Suprapubic skin (tissue), 4 donors: ENCODE data around the gene TANGO6. TPM values are rescaled to one million over a fixed set of nuclear protein-coding genes. Genes with fewer than 3 reads are reported as not detected.

ENCODE experiments used
- DNase-seq, 2 donors: peaks; one replicate each; pipeline ENCODE4 v3.0.0-alpha.2; 2019; ENCODE audit warnings: low spot score in 2 of 2
- H3K27ac ChIP-seq: fragments of 200-600 bp; sonication (generic); one replicate; pipeline ENCODE4 v1.5.1; 2019
- H3K27me3 ChIP-seq: fragments of 200-600 bp; sonication (generic); one replicate; pipeline ENCODE4 v1.5.1; 2019
- H3K36me3 ChIP-seq: fragments of 200-600 bp; sonication (generic); one replicate; pipeline ENCODE4 v1.5.1; 2019
- H3K4me1 ChIP-seq: fragments of 200-600 bp; sonication (generic); one replicate; pipeline ENCODE4 v1.5.1; 2019
- H3K4me3 ChIP-seq: fragments of 200-600 bp; sonication (generic); one replicate; pipeline ENCODE4 v1.5.1; 2019; ENCODE audit warnings: mild to moderate bottlenecking
- H3K9me3 ChIP-seq: fragments of 200-600 bp; sonication (generic); one replicate; pipeline ENCODE4 v1.5.1; 2019
- EP300 ChIP-seq: sonication (generic); formaldehyde crosslinking; IDR thresholded peaks from one replicate; pipeline ENCODE4 v1.6.1; 2017; ENCODE audit warnings: antibody characterized with exemption
- POLR2A ChIP-seq, 2 donors: fragments of 450-650 bp; IDR thresholded peaks; one replicate each; pipeline ENCODE4 v1.6.1; 2017; ENCODE audit warnings: antibody characterized with exemption in 2 of 2, mild to moderate bottlenecking in 2 of 2, moderate library complexity in 2 of 2
- POLR2AphosphoS5 ChIP-seq, 3 donors: sonication (generic); formaldehyde crosslinking; IDR thresholded peaks; one replicate each; pipeline ENCODE4 v1.6.1; 2017; ENCODE audit warnings: antibody characterized with exemption in 3 of 3
- WGBS: methylation state at CpG from one replicate; pipeline ENCODE4 v1.1.5; 2018; 5-methylcytosine and 5-hydroxymethylcytosine counted together
- total RNA-seq, 4 donors: library from RNA; depleted of rRNA; stranded (reverse); fragments of >200 nt; gene quantifications; one replicate each; pipeline ENCODE4 v1.1.0, GENCODE V29; 2016
- TF ChIP-seq, protein P1 (sequence below), 2 donors: fragments of 200-600 bp in 1 of 2; fragments of 450-650 bp in 1 of 2; sonication (generic) in 1 of 2; IDR thresholded peaks; one replicate each; pipeline ENCODE4 v1.5.1; 2016 to 2019; ENCODE audit warnings: antibody characterized with exemption in 2 of 2, mild to moderate bottlenecking in 1 of 2, moderate library complexity in 1 of 2

TANGO6 gene
- total RNA-seq, 4 donors from 2014 or later, result 10.6 to 14.0 (median 12.0) TPM

DNA sequence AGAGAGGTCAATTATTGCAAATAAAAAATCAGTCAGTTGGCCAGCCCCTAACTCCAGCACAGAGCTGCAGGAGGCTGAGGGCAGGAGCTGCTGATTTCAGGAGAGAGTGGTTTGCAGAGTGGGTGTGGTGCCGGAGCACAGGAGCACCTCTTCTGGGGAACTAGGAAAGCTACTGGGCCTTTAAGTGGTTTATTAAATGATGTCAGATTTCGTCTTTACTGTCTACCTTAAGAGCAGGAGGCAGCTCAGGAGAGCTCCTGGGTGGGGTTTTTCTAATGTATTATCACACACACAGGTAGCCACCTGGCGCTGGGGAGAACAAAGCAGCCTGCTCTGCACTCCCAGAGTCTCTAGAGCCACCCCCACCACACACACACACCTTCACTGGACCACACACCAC, 250.6 kb downstream of the TANGO6 start:
- H3K36me3 ChIP-seq, result no peaks in the 10 kb centered on the region
- H3K27me3 ChIP-seq, result no peaks in the 10 kb centered on the region
- no peak for DNase-seq
- H3K27ac ChIP-seq, result no peak overlapping the region
- H3K4me3 ChIP-seq, result no peak overlapping the region
- H3K9me3 ChIP-seq, result no peaks in the 10 kb centered on the region
- H3K4me1 ChIP-seq, result peaks cover 27% of the 10 kb centered on the region
- TF ChIP-seq, protein P1, sequence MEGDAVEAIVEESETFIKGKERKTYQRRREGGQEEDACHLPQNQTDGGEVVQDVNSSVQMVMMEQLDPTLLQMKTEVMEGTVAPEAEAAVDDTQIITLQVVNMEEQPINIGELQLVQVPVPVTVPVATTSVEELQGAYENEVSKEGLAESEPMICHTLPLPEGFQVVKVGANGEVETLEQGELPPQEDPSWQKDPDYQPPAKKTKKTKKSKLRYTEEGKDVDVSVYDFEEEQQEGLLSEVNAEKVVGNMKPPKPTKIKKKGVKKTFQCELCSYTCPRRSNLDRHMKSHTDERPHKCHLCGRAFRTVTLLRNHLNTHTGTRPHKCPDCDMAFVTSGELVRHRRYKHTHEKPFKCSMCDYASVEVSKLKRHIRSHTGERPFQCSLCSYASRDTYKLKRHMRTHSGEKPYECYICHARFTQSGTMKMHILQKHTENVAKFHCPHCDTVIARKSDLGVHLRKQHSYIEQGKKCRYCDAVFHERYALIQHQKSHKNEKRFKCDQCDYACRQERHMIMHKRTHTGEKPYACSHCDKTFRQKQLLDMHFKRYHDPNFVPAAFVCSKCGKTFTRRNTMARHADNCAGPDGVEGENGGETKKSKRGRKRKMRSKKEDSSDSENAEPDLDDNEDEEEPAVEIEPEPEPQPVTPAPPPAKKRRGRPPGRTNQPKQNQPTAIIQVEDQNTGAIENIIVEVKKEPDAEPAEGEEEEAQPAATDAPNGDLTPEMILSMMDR (IDR thresholded peaks at IDR 0.05), result no peak
- no peak for TF ChIP-seq POLR2AphosphoS5 (IDR thresholded peaks at IDR 0.05)
- TF ChIP-seq EP300, result no peak
- TF ChIP-seq POLR2A (IDR thresholded peaks at IDR 0.05), result no peak
- 58% methylated on average over 3 of the region's 3 CpGs for WGBS

DNA sequence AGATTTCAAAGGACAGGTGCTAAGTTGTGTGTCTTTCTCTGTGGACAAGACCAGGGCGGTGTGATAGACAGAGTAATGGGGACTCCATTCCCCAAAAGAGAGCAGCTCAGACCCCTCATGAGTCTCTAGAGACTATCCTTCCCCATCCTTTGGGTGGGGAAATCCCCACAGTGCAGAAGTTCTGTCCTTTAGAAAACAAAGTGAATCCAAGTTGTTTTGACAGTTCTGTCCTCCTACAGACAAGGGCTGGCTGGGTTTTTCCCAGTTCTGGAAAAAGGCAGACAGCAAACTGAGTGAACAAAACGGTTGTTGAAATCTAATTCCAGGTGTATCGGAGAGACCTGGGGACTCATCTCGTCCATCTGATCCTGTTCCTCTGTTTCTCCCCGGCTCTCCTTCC, 251.2 kb downstream of the TANGO6 start:
- Histone ChIP-seq H3K4me1 (peaks cover 22% of the 10 kb centered on the region), H3K4me3 (no peak overlapping the region), H3K27ac (no peak overlapping the region), H3K36me3 (no peaks in the 10 kb centered on the region), H3K9me3 (no peaks in the 10 kb centered on the region), H3K27me3 (no peaks in the 10 kb centered on the region)
- TF ChIP-seq, protein P1 (IDR thresholded peaks at IDR 0.05), result no peak
- TF ChIP-seq POLR2A (IDR thresholded peaks at IDR 0.05) (no peak), POLR2AphosphoS5 (IDR thresholded peaks at IDR 0.05) (no peak), EP300 (no peak)
- 65% methylated on average over 5 of the region's 5 CpGs for WGBS
- no peak for DNase-seq

GRCh38 chr16:69095193-69095592, 251.9 kb downstream of the TANGO6 start:
- no peaks in the 10 kb centered on the region for H3K9me3 ChIP-seq
- DNase-seq, result no peak
- no peaks in the 10 kb centered on the region for H3K36me3 ChIP-seq
- no peaks in the 10 kb centered on the region for H3K27me3 ChIP-seq
- TF ChIP-seq, protein P1 (IDR thresholded peaks at IDR 0.05), result no peak
- TF ChIP-seq EP300, result no peak
- TF ChIP-seq POLR2AphosphoS5 (IDR thresholded peaks at IDR 0.05), result no peak
- no peak for TF ChIP-seq POLR2A (IDR thresholded peaks at IDR 0.05)
- H3K4me3 ChIP-seq, result no peak overlapping the region
- peaks cover 15% of the 10 kb centered on the region for H3K4me1 ChIP-seq
- 77% methylated on average over 6 of the region's 6 CpGs for WGBS
- H3K27ac ChIP-seq, result no peak overlapping the region

DNA sequence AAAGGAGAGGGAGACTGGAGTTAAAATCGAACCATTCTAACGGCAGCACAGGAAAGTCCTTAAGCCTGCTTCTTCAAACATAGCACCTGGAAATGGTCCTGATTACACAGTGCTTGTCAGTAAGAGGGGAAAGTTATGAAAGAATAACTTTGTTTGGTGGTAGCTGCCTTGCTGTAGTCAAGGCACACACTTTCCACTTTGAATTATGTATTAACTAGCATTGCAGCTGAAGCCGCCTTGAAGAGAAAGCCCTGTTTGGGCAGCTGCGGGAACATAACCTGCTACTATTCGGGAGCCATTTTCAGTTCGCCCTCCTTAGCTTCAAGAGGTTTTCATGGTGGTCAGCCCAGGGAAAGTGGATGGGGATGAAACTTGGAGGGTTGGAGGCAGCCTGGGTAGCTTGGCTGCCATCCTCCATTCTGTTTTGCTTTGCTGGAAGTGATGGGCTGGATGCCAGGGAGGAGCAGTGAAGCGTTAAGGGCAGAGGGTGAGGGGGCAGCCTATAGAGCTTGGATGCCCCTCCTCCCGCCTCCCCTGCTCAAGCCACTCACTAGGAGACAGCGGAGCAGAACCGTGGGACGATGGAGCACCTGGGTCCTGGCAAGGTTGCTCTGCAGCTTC, 256.9 kb downstream of the TANGO6 start:
- Histone ChIP-seq H3K9me3 (no peaks in the 10 kb centered on the region), H3K27me3 (no peaks in the 10 kb centered on the region), H3K36me3 (no peaks in the 10 kb centered on the region), H3K27ac (no peak overlapping the region), H3K4me1 (peaks cover 10% of the 10 kb centered on the region), H3K4me3 (no peak overlapping the region)
- WGBS, result 67% methylated on average over 11 of the region's 11 CpGs
- TF ChIP-seq POLR2A (IDR thresholded peaks at IDR 0.05) (no peak), EP300 (no peak)
- no peak for DNase-seq

GRCh38 chr16:69105501-69106361, 262.4 kb downstream of the TANGO6 start, which contains the start of gene HAS3:
Gene HAS3 (plus strand): TSS chr16:69105653. CDS start chr16:69109396, 3,743 bp downstream.
- H3K27ac ChIP-seq, result peak within 1 kb of the TSS; percentile 56
- H3K4me1 ChIP-seq, result peaks cover 36% of the 10 kb centered on the region
- H3K27me3 ChIP-seq, result peaks cover 7% of the 10 kb centered on the region
- DNase-seq, result peak in 1 of 2 donors; percentile 62
- WGBS, result under 1% methylated on average over 53 of the region's 80 CpGs
- H3K36me3 ChIP-seq, result peaks cover 14% of the 10 kb centered on the region
- H3K9me3 ChIP-seq, result no peaks in the 10 kb centered on the region
- peak within 1 kb of the TSS; percentile 78 for H3K4me3 ChIP-seq
- TF ChIP-seq POLR2AphosphoS5 (IDR thresholded peaks at IDR 0.05), result no peak
- TF ChIP-seq POLR2A (IDR thresholded peaks at IDR 0.05), result no peak
- TF ChIP-seq EP300, result no peak
- TF ChIP-seq, protein P1 (IDR thresholded peaks at IDR 0.05), result no peak
